ENCODE results near the gene DLG1.

DNA sequence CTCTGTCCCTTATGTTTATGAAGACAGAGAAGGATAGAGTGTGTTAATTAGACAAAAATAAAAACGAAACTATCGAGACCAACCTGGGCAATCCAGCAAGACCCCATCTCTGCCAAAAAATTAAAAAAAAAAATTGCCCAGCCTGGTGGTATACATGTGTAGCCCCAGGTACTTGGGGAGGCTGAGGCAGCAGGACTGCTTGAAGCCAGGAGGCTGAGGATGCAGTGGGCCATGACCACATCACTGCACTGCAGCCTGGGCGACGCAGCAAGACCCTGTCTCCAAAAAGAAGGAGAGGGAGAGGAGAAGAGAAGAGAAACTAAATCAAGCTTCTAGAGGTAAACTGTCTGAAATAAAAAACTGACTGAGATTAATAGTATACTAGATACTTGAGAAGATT, 32.1 kb downstream of the DLG1 start:
- TF ChIP-seq FOXM1 (IDR thresholded peaks at IDR 0.05; ENCODE audit: borderline replicate concordance, low read depth) (no peak), CREB1 (IDR thresholded peaks at IDR 0.05; ENCODE audit: low read depth) (no peak), RAD21 (IDR thresholded peaks at IDR 0.05; ENCODE audit: low read depth) (no peak), CEBPB (IDR thresholded peaks at IDR 0.05) (no peak), REST (IDR thresholded peaks at IDR 0.05; ENCODE audit: low read depth) (no peak), TEAD4 (IDR thresholded peaks at IDR 0.05) (no peak), YY1 (IDR thresholded peaks at IDR 0.05; ENCODE audit: low read depth) (no peak), TAF1 (IDR thresholded peaks at IDR 0.05; ENCODE audit: low read depth) (no peak)
